Upper lobe of left lung (tissue), 6 donors: Measurements from ENCODE around the gene LDB2. TPM values are rescaled to one million over a fixed set of nuclear protein-coding genes. Genes with fewer than 3 reads are reported as not detected.

Source experiments
- ATAC-seq, 2 donors: fragments of 200-7000 bp; cut with Tn5 transposase; one replicate each; pipeline ENCODE4 v1.9.1; 2022; ENCODE audit warnings: mild to moderate bottlenecking in 2 of 2, moderate library complexity in 2 of 2; ENCODE audit not compliant: low FRiP score in 2 of 2
- DNase-seq, 2 donors: peaks; one replicate each; pipeline ENCODE4 v3.0.0-alpha.2; 2019 to 2020
- H3K27ac ChIP-seq, 4 donors: fragments of 200-600 bp; sonication (generic); one replicate each; pipeline ENCODE4 v1.5.1; 2016 to 2019
- H3K27me3 ChIP-seq, 4 donors: fragments of 200-600 bp; sonication (generic); one replicate each; pipeline ENCODE4 v1.5.1; 2017 to 2019
- H3K36me3 ChIP-seq, 4 donors: fragments of 200-600 bp; sonication (generic); one replicate each; pipeline ENCODE4 v1.5.1; 2016 to 2019
- H3K4me1 ChIP-seq, 4 donors: fragments of 200-600 bp; sonication (generic); one replicate each; pipeline ENCODE4 v1.5.1; 2018 to 2019
- H3K4me3 ChIP-seq, 4 donors: fragments of 200-600 bp; sonication (generic); one replicate each; pipeline ENCODE4 v1.5.1; 2017 to 2019; ENCODE audit warnings: mild to moderate bottlenecking in 2 of 4, moderate library complexity in 1 of 4
- H3K9me3 ChIP-seq, 4 donors: fragments of 200-600 bp; sonication (generic); one replicate each; pipeline ENCODE4 v1.5.1; 2018 to 2019
- CTCF ChIP-seq, 6 experiments: fragments of 450-650 bp in 4 of 6; fragments of 200-600 bp in 2 of 6; sonication (generic) in 2 of 6; IDR thresholded peaks; one replicate each; pipeline ENCODE4 v1.5.1; 2016 to 2019; ENCODE audit warnings: antibody characterized with exemption in 6 of 6
- EP300 ChIP-seq, 4 donors: sonication (generic); formaldehyde crosslinking; IDR thresholded peaks; one replicate each; pipeline ENCODE4 v1.5.1; 2017; ENCODE audit warnings: antibody characterized with exemption in 4 of 4, control low read depth in 2 of 4
- POLR2A ChIP-seq, 4 donors: fragments of 450-650 bp; IDR thresholded peaks; one replicate each; pipeline ENCODE4 v1.5.1; 2016 to 2017; ENCODE audit warnings: antibody characterized with exemption in 4 of 4, mild to moderate bottlenecking in 2 of 4
- POLR2AphosphoS5 ChIP-seq, 2 donors: sonication (generic); formaldehyde crosslinking; IDR thresholded peaks; one replicate each; pipeline ENCODE4 v1.5.1; 2017; ENCODE audit warnings: antibody characterized with exemption in 2 of 2
- WGBS, 2 donors: methylation state at CpG; one replicate each; pipeline ENCODE4 v1.1.5; 2017 to 2018; 5-methylcytosine and 5-hydroxymethylcytosine counted together
- total RNA-seq, 6 donors: library from RNA; depleted of rRNA in 4 of 6; stranded (reverse); fragments of >200 nt in 4 of 6; gene quantifications; one replicate each; pipeline versions ENCODE4 v1.1.0 to v1.2.1, GENCODE V29; 2016 to 2021
- donor health status: DM: no; HTN: no; CAD: no; lungs with moderate emphysema.
- donor health status: DM: no; HTN: yes; CAD: no; lungs with severe emphysema.

LDB2 gene
- total RNA-seq, 6 donors from 2014 or later = 34.6 to 94.4 (median 45.9) TPM

GRCh38 chr4:16461362-16461761 lies 437.1 kb downstream of the LDB2 start:
- no peaks in the 10 kb centered on the region for H3K27me3 ChIP-seq
- ATAC-seq (no peak), DNase-seq (no peak)
- H3K4me3 ChIP-seq = no peak overlapping the region
- no peaks in the 10 kb centered on the region for H3K9me3 ChIP-seq
- H3K4me1 ChIP-seq = no peaks in the 10 kb centered on the region
- TF ChIP-seq EP300 (IDR thresholded peaks at IDR 0.05) (no peak), POLR2AphosphoS5 (IDR thresholded peaks at IDR 0.05) (no peak), CTCF (IDR thresholded peaks at IDR 0.05) (no peak), POLR2A (IDR thresholded peaks at IDR 0.05) (no peak)
- no peaks in the 10 kb centered on the region for H3K36me3 ChIP-seq
- H3K27ac ChIP-seq = no peak overlapping the region
- WGBS, 2 donors = 65 to 79% methylated on average over 1 of the region's 1 CpG

- Histone ChIP-seq H3K27ac (no peak overlapping the region), H3K27me3 (no peaks in the 10 kb centered on the region), H3K4me1 (no peaks in the 10 kb centered on the region), H3K4me3 (no peak overlapping the region), H3K36me3 (no peaks in the 10 kb centered on the region), H3K9me3 (no peaks in the 10 kb centered on the region)
- no peak for ATAC-seq
- DNase-seq = no peak
- no peak for TF ChIP-seq POLR2AphosphoS5 (IDR thresholded peaks at IDR 0.05)
- no peak for TF ChIP-seq EP300 (IDR thresholded peaks at IDR 0.05)
- no peak for TF ChIP-seq CTCF (IDR thresholded peaks at IDR 0.05)
- 86 to 87% methylated on average over 3 to 4 of the region's 4 CpGs for WGBS, 2 donors
These were observed 440.5 kb downstream of the LDB2 start for GRCh38 chr4:16457944-16458343.
